ENCODE data around the gene LPP.

DNA sequence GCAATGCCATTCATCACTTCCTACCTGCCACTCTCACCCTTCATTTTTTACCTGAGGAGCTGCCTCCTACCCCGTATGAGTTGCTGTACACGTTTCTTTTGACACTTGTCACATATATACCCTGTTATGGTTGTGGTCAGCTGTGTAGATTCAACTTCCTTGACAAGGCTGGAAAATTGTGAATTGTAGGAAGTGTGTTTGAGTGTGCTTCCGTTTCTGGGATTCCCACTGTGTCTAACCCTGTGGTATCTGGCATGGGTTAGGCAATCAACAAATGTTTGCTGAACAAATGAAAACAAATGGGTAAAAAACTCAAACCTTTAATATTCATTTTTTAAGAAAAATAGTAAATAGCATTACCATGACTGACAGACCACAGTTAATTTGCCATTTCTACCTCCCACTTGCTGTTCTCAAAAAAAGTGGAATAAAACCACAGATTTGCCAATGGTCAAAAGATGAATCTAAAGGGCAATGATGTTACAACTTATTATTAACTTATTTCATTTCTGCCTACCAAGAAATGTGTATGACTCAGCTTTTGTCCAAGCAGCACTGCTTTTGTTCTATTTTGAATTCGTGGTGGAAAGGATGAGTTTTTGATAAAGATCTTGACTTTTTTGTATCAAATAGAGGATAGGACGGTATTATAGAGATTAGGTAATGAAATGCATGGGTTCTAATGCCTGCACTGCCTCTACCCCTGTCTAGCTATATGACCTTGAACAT is 404.6 kb downstream of the LPP start:
- TF ChIP-seq, protein P1, sequence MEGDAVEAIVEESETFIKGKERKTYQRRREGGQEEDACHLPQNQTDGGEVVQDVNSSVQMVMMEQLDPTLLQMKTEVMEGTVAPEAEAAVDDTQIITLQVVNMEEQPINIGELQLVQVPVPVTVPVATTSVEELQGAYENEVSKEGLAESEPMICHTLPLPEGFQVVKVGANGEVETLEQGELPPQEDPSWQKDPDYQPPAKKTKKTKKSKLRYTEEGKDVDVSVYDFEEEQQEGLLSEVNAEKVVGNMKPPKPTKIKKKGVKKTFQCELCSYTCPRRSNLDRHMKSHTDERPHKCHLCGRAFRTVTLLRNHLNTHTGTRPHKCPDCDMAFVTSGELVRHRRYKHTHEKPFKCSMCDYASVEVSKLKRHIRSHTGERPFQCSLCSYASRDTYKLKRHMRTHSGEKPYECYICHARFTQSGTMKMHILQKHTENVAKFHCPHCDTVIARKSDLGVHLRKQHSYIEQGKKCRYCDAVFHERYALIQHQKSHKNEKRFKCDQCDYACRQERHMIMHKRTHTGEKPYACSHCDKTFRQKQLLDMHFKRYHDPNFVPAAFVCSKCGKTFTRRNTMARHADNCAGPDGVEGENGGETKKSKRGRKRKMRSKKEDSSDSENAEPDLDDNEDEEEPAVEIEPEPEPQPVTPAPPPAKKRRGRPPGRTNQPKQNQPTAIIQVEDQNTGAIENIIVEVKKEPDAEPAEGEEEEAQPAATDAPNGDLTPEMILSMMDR (IDR thresholded peaks at IDR 0.05), result no peak
- TF ChIP-seq POLR2A (IDR thresholded peaks at IDR 0.05) (no peak), EP300 (IDR thresholded peaks at IDR 0.05) (no peak)

Data from tibial nerve (tissue), 4 donors.